Transverse colon (tissue), 4 donors: ENCODE data around the gene ANKFN1. TPM values are rescaled to one million over a fixed set of nuclear protein-coding genes. Genes with fewer than 3 reads are reported as not detected.

Source experiments
- DNase-seq: peaks from one replicate; pipeline ENCODE4 v3.0.0-alpha.2; 2019
- H3K27ac ChIP-seq, 4 donors: fragments of 200-600 bp; sonication (generic); 2 replicates each; pipeline ENCODE4 v1.5.1; 2016 to 2018; ENCODE audit warnings: inconsistent platforms in 4 of 4
- H3K27me3 ChIP-seq: fragments of 200-600 bp; sonication (generic); 2 replicates; pipeline ENCODE4 v1.5.1; 2017; ENCODE audit warnings: inconsistent platforms
- H3K36me3 ChIP-seq, 4 donors: fragments of 200-600 bp; sonication (generic); 2 replicates each; pipeline ENCODE4 v1.5.1; 2017 to 2019; ENCODE audit warnings: inconsistent platforms in 4 of 4
- H3K4me1 ChIP-seq, 4 donors: fragments of 200-600 bp; sonication (generic); 2 replicates each; pipeline ENCODE4 v1.5.1; 2017 to 2020; ENCODE audit warnings: inconsistent platforms in 4 of 4
- H3K4me3 ChIP-seq, 4 donors: fragments of 200-600 bp; sonication (generic); 1 replicate in 1 of 4; 2 replicates in 3 of 4; pipeline versions ENCODE4 v1.5.1 to v1.6.1; 2017 to 2019; ENCODE audit warnings: inconsistent platforms in 4 of 4
- H3K9me3 ChIP-seq, 2 donors: fragments of 200-600 bp; sonication (generic); 2 replicates each; pipeline ENCODE4 v1.5.1; 2017 to 2019; ENCODE audit warnings: inconsistent platforms in 2 of 2
- EP300 ChIP-seq: sonication (generic); formaldehyde crosslinking; IDR thresholded peaks from one replicate; pipeline ENCODE4 v1.6.1; 2017; ENCODE audit warnings: antibody characterized with exemption, low read depth
- POLR2A ChIP-seq: fragments of 450-650 bp; IDR thresholded peaks from one replicate; pipeline ENCODE4 v1.6.1; 2016; ENCODE audit warnings: antibody characterized with exemption, mild to moderate bottlenecking, moderate library complexity
- POLR2AphosphoS5 ChIP-seq, 3 donors: sonication (generic); formaldehyde crosslinking; IDR thresholded peaks; one replicate each; pipeline ENCODE4 v1.6.1; 2016; ENCODE audit warnings: antibody characterized with exemption in 3 of 3
- WGBS, 2 donors: methylation state at CpG; one replicate each; pipeline ENCODE4 v1.1.5; 2018; ENCODE audit warnings: low coverage in 1 of 2; 5-methylcytosine and 5-hydroxymethylcytosine counted together
- in situ Hi-C, 4 donors: fragments of 200-750 bp; cut with MboI; loops; one replicate each; pipeline versions ENCODE4 v1.15.0 to v1.15.1; 2017; ENCODE audit warnings: low sequenced_read_pairs in 3 of 4, low pct_ligation_motif_present in 1 of 4, low pct_unique_long_range_greater_than_20kb in 1 of 4
- intact Hi-C: fragments of 100-400 bp; cut with DNase I; formaldehyde crosslinking; loops from one replicate; pipeline ENCODE4 v1.15.1; 2023; ENCODE audit warnings: low total_unique reads
- total RNA-seq, 4 donors: library from RNA; depleted of rRNA; stranded (reverse); fragments of >200 nt; gene quantifications; one replicate each; pipeline ENCODE4 v1.1.0, GENCODE V29; 2016
- TF ChIP-seq, protein P1 (sequence below), 5 experiments: fragments of 200-600 bp in 3 of 5; fragments of 450-650 bp in 2 of 5; sonication (generic) in 3 of 5; IDR thresholded peaks; 1 replicate in 2 of 5; 2 replicates in 3 of 5; pipeline ENCODE4 v1.5.1; 2016 to 2017; ENCODE audit warnings: antibody characterized with exemption in 5 of 5, inconsistent platforms in 3 of 5, mild to moderate bottlenecking in 2 of 5, moderate library complexity in 1 of 5

ANKFN1 gene
- total RNA-seq, 4 donors from 2014 or later, result 1.2 TPM; not detected in 3

DNA sequence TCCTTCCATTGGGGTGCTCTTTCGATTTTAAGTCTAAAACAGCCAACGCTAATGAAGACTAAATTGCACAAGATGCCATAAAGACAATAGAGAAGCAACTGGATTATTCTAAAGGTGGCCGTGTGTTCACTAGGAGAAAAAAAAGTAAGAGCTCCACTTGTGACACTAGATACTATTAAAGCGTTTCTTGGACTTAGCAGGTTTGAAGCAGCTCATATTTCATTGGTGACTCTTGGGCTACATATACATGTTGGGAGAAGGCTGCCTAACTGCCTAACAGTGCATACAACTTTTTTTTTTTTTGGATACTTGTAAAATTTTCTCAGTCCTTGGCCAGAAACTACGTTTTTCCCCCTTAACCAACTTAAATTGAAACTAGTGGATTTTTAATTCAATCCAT lies 328.4 kb downstream of the ANKFN1 start:
- Histone ChIP-seq H3K27ac (no peak overlapping the region), H3K27me3 (no peaks in the 10 kb centered on the region), H3K9me3 (no peaks in the 10 kb centered on the region), H3K4me1 (no peaks in the 10 kb centered on the region), H3K4me3 (no peak overlapping the region), H3K36me3 (no peaks in the 10 kb centered on the region)
- 61 to 66% methylated on average over 5 of the region's 5 CpGs for WGBS, 2 donors
- TF ChIP-seq EP300, result no peak
- TF ChIP-seq, protein P1, sequence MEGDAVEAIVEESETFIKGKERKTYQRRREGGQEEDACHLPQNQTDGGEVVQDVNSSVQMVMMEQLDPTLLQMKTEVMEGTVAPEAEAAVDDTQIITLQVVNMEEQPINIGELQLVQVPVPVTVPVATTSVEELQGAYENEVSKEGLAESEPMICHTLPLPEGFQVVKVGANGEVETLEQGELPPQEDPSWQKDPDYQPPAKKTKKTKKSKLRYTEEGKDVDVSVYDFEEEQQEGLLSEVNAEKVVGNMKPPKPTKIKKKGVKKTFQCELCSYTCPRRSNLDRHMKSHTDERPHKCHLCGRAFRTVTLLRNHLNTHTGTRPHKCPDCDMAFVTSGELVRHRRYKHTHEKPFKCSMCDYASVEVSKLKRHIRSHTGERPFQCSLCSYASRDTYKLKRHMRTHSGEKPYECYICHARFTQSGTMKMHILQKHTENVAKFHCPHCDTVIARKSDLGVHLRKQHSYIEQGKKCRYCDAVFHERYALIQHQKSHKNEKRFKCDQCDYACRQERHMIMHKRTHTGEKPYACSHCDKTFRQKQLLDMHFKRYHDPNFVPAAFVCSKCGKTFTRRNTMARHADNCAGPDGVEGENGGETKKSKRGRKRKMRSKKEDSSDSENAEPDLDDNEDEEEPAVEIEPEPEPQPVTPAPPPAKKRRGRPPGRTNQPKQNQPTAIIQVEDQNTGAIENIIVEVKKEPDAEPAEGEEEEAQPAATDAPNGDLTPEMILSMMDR (IDR thresholded peaks at IDR 0.05), result no peak
- TF ChIP-seq POLR2A, result no peak
- no peak for TF ChIP-seq POLR2AphosphoS5 (IDR thresholded peaks at IDR 0.05)
- DNase-seq, result no peak
- intact Hi-C loops, result no loop called here
- in situ Hi-C loops, result loop anchor here in 1 of 4 donors (25.0 kb wide), 1 partner anchor 231 kb away; no protein-coding TSS in a partner anchor

DNA sequence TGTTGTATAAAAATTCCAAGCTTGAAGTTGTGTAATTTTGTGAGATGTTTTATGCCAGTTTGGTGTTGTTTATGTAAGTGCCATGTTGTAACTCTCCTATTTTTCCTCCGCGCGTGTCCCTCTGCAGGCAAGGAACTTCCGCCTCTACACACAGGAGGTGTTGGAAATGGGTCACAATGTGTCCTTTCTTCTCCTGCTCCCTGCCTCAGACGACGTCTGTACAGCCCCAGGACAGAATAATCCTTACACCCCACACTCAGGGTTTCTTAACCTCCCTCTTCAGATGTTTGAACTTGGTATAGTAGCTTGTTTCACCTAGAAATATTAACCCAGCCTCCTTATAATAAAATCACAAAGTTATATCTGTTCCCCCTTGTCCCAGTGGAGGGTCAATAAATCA lies 329.0 kb downstream of the ANKFN1 start:
- WGBS, 2 donors, result 64 to 74% methylated on average over 6 of the region's 6 CpGs
- intact Hi-C loops, result no loop called here

DNA sequence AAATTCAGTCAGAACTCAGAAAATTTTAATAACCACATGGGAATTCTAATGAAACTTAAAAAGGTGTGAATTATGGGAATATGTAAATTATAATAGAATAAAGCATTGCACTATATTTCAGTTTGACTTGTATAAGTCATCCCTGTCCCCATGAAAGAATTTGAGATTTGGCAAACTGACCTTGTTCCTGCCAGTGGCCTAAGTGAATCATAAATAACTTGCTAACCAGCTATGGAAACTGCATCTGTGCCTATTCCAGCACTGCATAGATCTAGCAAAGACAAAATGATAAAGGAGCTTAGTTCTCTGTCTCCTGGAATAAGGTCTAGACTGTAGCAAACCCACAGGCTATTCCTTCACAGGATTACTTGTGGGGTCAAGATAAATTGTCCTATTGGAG lies 333.5 kb downstream of the ANKFN1 start:
- TF ChIP-seq, protein P1 (IDR thresholded peaks at IDR 0.05), result no peak
- Histone ChIP-seq H3K27me3 (no peaks in the 10 kb centered on the region), H3K4me1 (no peaks in the 10 kb centered on the region), H3K9me3 (no peaks in the 10 kb centered on the region), H3K27ac (no peak overlapping the region), H3K4me3 (no peak overlapping the region), H3K36me3 (no peaks in the 10 kb centered on the region)
- in situ Hi-C loops (loop anchor here in 1 of 4 donors (25.0 kb wide), 1 partner anchor 226 kb away; no protein-coding TSS in a partner anchor), intact Hi-C loops (no loop called here)
- DNase-seq, result no peak

More for the DNA sequence above, 329.0 kb downstream of the ANKFN1 start:
- no peak for DNase-seq
- TF ChIP-seq POLR2AphosphoS5 (IDR thresholded peaks at IDR 0.05), result no peak
- H3K36me3 ChIP-seq, result no peaks in the 10 kb centered on the region
- in situ Hi-C loops, result loop anchor here in 1 of 4 donors (25.0 kb wide), 1 partner anchor 230 kb away; no protein-coding TSS in a partner anchor
- no peaks in the 10 kb centered on the region for H3K4me1 ChIP-seq
- no peaks in the 10 kb centered on the region for H3K9me3 ChIP-seq
- no peak overlapping the region for H3K27ac ChIP-seq
- H3K4me3 ChIP-seq, result no peak overlapping the region
- no peaks in the 10 kb centered on the region for H3K27me3 ChIP-seq

DNA sequence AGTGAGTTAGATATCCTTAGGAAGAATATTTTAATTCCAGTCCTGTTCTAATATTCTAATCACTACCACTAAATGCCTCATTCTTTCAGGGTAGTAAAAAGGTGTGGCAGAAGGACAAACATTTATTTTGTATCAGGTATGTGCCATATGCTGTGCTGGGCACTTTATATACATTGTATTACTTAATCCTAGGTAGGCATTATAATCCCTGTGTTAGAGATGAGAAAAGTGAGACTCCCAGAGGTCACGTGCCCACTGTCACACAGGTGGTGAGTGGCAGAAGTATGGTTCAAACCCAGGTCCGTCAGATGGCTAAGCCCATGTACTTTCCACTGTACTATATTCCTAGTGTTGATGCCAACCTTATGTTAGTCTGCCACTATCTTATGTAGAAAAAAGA lies 335.5 kb downstream of the ANKFN1 start:
- WGBS, 2 donors, result 71 to 86% methylated on average over 2 of the region's 2 CpGs
- no peaks in the 10 kb centered on the region for H3K36me3 ChIP-seq
- no peaks in the 10 kb centered on the region for H3K9me3 ChIP-seq
- H3K4me1 ChIP-seq, result no peaks in the 10 kb centered on the region
- no peak overlapping the region for H3K27ac ChIP-seq
- no peaks in the 10 kb centered on the region for H3K27me3 ChIP-seq
- TF ChIP-seq, protein P1 (IDR thresholded peaks at IDR 0.05), result no peak
- TF ChIP-seq POLR2A (no peak), EP300 (no peak), POLR2AphosphoS5 (IDR thresholded peaks at IDR 0.05) (no peak)
- in situ Hi-C loops (loop anchor here in 1 of 4 donors (25.0 kb wide), 1 partner anchor 224 kb away; no protein-coding TSS in a partner anchor), intact Hi-C loops (no loop called here)
- no peak overlapping the region for H3K4me3 ChIP-seq
- no peak for DNase-seq

DNA sequence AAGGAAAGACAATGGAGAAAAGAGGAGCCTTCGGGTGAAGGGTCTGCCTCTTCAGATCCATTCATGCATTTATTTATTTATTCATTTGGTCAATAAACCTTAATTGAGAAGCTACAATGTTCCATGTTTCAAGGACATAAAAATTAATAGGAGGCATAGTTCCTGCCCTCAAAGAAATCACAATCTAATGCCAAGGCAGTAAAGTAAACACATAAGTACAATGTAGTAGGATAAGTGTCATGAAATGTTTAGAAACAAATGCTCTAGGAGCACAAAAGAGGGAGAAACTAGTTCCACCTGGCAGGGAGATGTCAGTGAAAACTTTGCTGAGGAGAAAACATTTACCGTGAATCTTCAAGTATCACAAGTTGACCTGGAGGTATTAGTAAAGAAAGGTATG lies 336.7 kb downstream of the ANKFN1 start:
- intact Hi-C loops (no loop called here), in situ Hi-C loops (loop anchor here in 1 of 4 donors (25.0 kb wide), 1 partner anchor 222 kb away; no protein-coding TSS in a partner anchor)
- DNase-seq, result no peak
- Histone ChIP-seq H3K27me3 (no peaks in the 10 kb centered on the region), H3K9me3 (no peaks in the 10 kb centered on the region), H3K27ac (no peak overlapping the region), H3K4me1 (no peaks in the 10 kb centered on the region), H3K4me3 (no peak overlapping the region), H3K36me3 (no peaks in the 10 kb centered on the region)
- 63 to 67% methylated on average over 2 of the region's 2 CpGs for WGBS, 2 donors
- TF ChIP-seq, protein P1 (IDR thresholded peaks at IDR 0.05), result no peak
- no peak for TF ChIP-seq POLR2AphosphoS5 (IDR thresholded peaks at IDR 0.05)
- TF ChIP-seq EP300, result no peak
- TF ChIP-seq POLR2A, result no peak
